ENCODE results near the gene WNT11.

Gene WNT11

GRCh38 chr11:76170468-76170867 lies 35.8 kb downstream of the WNT11 start:
- Histone ChIP-seq H3F3A (ENCODE audit: control insufficient read depth, insufficient read depth) (no peaks in the 10 kb centered on the region), H3K27ac (ENCODE audit: low read depth, low read length) (no peak overlapping the region), H3K27me3 (ENCODE audit: control insufficient read depth, low read length) (peaks cover 24% of the 10 kb centered on the region)

GRCh38 chr11:76169473-76169896 lies 36.8 kb downstream of the WNT11 start:
- no peaks in the 10 kb centered on the region for H3K9me3 ChIP-seq (ENCODE audit: control insufficient read depth, insufficient read depth, low read length)
- no peaks in the 10 kb centered on the region for H3K79me2 ChIP-seq (ENCODE audit: control insufficient read depth, low read length)
- H3K36me3 ChIP-seq (ENCODE audit: control insufficient read depth, low read length): no peaks in the 10 kb centered on the region
- no peak overlapping the region for H3K4me3 ChIP-seq (ENCODE audit: low read length)
- no peaks in the 10 kb centered on the region for H3K4me1 ChIP-seq (ENCODE audit: control insufficient read depth, low read length)
- TF ChIP-seq CTCF (IDR thresholded peaks at IDR 0.05; ENCODE audit: low read depth, low read length, poor library complexity, severe bottlenecking) (no peak), EZH2phosphoT487 (IDR thresholded peaks at IDR 0.05; ENCODE audit: borderline replicate concordance, low read length) (no peak)
- no peak overlapping the region for H3K27ac ChIP-seq (ENCODE audit: low read depth, low read length)
- peaks cover 24% of the 10 kb centered on the region for H3K27me3 ChIP-seq (ENCODE audit: control insufficient read depth, low read length)
- H3K9me2 ChIP-seq (replicated peaks; ENCODE audit: control insufficient read depth, low read length): no peaks in the 10 kb centered on the region
- no peaks in the 10 kb centered on the region for H4K20me1 ChIP-seq (ENCODE audit: control insufficient read depth, insufficient read depth, low read depth, low read length)
- H3K4me2 ChIP-seq (ENCODE audit: low read length): no peak overlapping the region
- H3F3A ChIP-seq (ENCODE audit: control insufficient read depth, insufficient read depth): no peaks in the 10 kb centered on the region

More at GRCh38 chr11:76170468-76170867, 35.8 kb downstream of the WNT11 start:
- H3K79me2 ChIP-seq (ENCODE audit: control insufficient read depth, low read length): no peaks in the 10 kb centered on the region
- TF ChIP-seq CTCF (IDR thresholded peaks at IDR 0.05; ENCODE audit: low read depth, low read length, poor library complexity, severe bottlenecking) (no peak), EZH2phosphoT487 (IDR thresholded peaks at IDR 0.05; ENCODE audit: borderline replicate concordance, low read length) (no peak)
- H4K20me1 ChIP-seq (ENCODE audit: control insufficient read depth, insufficient read depth, low read depth, low read length): no peaks in the 10 kb centered on the region
- no peaks in the 10 kb centered on the region for H3K9me3 ChIP-seq (ENCODE audit: control insufficient read depth, insufficient read depth, low read length)
- no peaks in the 10 kb centered on the region for H3K9me2 ChIP-seq (replicated peaks; ENCODE audit: control insufficient read depth, low read length)
- H3K36me3 ChIP-seq (ENCODE audit: control insufficient read depth, low read length): no peaks in the 10 kb centered on the region
- no peaks in the 10 kb centered on the region for H3K4me1 ChIP-seq (ENCODE audit: control insufficient read depth, low read length)
- H3K4me3 ChIP-seq (ENCODE audit: low read length): no peak overlapping the region
- no peak overlapping the region for H3K4me2 ChIP-seq (ENCODE audit: low read length)

- H4K20me1 ChIP-seq (ENCODE audit: control insufficient read depth, insufficient read depth, low read depth, low read length): no peaks in the 10 kb centered on the region
- TF ChIP-seq CTCF (IDR thresholded peaks at IDR 0.05; ENCODE audit: low read depth, low read length, poor library complexity, severe bottlenecking) (no peak), EZH2phosphoT487 (IDR thresholded peaks at IDR 0.05; ENCODE audit: borderline replicate concordance, low read length) (no peak)
- peaks cover 24% of the 10 kb centered on the region for H3K27me3 ChIP-seq (ENCODE audit: control insufficient read depth, low read length)
- H3K36me3 ChIP-seq (ENCODE audit: control insufficient read depth, low read length): no peaks in the 10 kb centered on the region
- H3K9me3 ChIP-seq (ENCODE audit: control insufficient read depth, insufficient read depth, low read length): no peaks in the 10 kb centered on the region
- no peaks in the 10 kb centered on the region for H3F3A ChIP-seq (ENCODE audit: control insufficient read depth, insufficient read depth)
- H3K4me2 ChIP-seq (ENCODE audit: low read length): no peak overlapping the region
- no peak overlapping the region for H3K27ac ChIP-seq (ENCODE audit: low read depth, low read length)
- H3K4me1 ChIP-seq (ENCODE audit: control insufficient read depth, low read length): no peaks in the 10 kb centered on the region
- H3K9me2 ChIP-seq (replicated peaks; ENCODE audit: control insufficient read depth, low read length): no peaks in the 10 kb centered on the region
- H3K79me2 ChIP-seq (ENCODE audit: control insufficient read depth, low read length): no peaks in the 10 kb centered on the region
- H3K4me3 ChIP-seq (ENCODE audit: low read length): no peak overlapping the region
These were observed 38.7 kb downstream of the WNT11 start for GRCh38 chr11:76167590-76167989.

Data from DOHH2 (cell line).